Renal cortical epithelial cell (primary cell): Measurements from ENCODE around the gene FRG1. TPM values are rescaled to one million over a fixed set of nuclear protein-coding genes. Genes with fewer than 3 reads are reported as not detected.
"Not testable (repeated sequence)": the region's sequence is repeated elsewhere in the genome, so short reads cannot be mapped to it uniquely, and the experiment has no call there.

Experiments
- DNase-seq: peaks from one replicate; pipeline ENCODE4 v3.0.0-alpha.2; 2011; ENCODE audit warnings: low read depth
- total RNA-seq: library from RNA; depleted of rRNA; stranded (reverse); fragments of >200 nt; gene quantifications from 2 replicates; pipeline ENCODE4 v1.2.3, GENCODE V29; 2014

FRG1 gene
- total RNA-seq: 42.8 and 54.7 TPM in 2 replicates

DNA sequence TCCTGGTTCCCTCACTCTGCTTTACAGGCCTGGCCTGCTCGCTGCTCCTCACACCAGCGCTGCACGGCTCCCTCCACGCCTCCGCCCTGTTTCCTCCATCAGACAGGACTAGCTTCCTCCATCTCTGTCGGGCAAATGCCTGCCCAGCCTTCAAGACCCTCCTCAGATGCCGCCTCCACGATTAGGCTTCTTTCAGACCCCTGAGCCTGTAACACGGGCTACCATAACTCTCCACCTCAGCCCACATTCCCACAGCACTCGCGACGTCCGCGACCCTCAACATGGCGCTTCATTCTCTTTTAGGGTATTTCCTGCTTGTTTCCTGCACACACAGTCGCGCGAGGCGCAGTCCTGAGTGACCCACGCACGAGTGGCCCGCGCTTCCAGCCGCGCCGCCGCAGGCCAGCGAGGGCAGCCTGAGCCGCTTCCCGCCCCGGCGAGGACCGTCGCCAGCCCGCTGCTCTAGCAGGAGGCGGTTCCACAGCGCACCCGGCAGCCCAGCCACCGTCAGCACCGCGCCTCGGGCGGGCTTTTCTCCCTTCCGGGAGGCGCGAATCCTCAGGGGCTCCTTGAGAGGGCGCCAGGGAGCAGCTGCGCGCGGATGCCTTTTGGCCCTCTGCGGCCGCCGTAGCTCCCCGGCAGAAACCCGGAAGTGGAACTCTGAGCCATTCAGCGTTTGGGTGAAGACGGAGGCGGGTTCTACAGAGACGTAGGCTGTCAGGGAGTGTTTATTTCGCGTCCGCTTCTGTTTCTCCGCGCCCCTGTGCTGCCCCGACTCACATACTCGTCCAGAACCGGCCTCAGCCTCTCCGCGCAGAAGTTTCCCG lies at the start of gene FRG1:
FRG1 (plus strand) TSS at position 695 of the 827 bp plus-strand sequence. CDS start 138 bp downstream, outside the sequence.
- DNase-seq: peak; percentile 82

DNA sequence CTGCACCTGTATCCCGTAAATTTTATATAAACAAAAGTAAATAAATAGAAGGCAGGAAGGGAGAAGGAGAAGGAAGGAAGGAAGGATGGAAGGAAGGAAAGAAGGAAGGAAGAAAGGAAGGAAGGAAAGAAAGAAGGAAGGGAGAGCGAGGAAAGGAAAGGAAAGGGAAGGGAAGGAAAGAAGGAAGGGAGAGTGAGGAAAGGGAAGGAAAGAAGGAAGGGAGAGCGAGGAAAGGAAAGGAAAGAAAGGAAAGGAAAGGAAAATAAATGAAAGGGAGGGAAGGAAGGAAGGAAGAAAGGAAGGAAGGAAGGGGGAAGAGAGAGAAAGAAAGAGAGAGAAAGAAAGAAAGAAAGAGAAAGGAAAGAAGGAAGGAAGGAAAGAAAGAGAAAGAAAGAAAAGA lies 43.0 kb upstream of the FRG1 start:
- DNase-seq: no peak

DNA sequence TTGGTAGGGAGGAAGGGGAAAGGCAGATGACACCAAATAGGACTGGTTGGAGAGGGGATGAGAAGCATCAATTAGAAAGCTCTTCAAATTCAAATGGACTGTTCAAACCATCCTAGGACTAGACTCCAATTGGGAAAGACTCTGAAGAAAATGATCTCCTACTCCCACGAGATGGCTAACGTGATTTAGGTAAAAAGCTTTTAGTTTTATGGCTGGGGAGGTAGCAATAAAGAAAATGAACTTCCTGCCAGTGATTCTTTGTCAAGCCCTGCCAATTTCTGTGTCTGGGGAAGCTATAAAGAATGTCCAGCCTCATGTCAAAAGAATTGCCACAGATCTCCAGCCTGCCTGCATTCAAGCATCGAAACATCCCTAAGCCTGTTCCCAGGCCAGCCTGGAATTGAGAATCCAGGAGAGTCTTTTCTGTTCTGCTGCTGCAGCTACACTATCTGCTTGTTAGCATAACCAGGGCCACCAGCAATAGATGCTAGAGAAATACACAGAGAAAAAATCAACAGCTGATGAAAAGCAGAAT lies 41.1 kb upstream of the FRG1 start:
- DNase-seq: not testable (repeated sequence)

GRCh38 chr4:189904420-189905027 lies 36.1 kb upstream of the FRG1 start:
- peak; percentile 64 for DNase-seq

- DNase-seq: peak; percentile 1
Observed at GRCh38 chr4:189912170-189912569, 28.5 kb upstream of the FRG1 start.

DNA sequence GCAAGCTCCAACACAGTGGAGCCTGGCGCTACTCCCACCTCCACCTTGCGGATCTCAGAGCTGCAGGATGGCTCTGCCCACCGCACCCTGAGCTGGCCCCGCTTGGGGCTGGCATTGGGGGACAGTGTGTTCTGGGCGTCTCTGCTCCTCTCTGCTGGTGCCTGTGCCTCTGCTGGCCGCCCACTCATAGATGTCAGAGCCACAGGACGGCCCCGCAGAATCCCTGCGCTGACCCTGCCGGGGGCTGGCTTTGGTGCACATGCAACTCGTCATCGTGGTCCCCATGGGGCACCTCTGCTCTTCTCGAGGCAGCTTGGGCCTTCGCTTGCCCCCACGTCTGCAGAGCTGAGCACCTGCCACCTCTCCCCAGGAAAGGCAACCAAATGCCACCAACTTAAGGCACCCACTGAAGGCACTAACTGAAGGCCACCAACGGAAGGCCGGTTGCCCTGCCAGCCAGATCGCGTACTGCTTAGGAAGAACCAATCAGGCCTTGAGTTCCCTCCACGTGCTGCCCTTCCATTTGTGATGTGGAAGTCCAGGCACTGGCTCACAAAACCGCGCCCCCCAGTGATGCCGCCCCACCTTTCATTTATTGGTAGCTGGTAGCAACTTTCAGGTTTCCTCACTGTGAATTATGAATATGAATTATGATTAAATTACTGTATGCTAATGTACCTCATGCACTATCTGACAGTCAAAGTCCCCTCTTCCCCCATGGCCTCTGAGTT lies 23.3 kb upstream of the FRG1 start:
- no peak for DNase-seq

DNA sequence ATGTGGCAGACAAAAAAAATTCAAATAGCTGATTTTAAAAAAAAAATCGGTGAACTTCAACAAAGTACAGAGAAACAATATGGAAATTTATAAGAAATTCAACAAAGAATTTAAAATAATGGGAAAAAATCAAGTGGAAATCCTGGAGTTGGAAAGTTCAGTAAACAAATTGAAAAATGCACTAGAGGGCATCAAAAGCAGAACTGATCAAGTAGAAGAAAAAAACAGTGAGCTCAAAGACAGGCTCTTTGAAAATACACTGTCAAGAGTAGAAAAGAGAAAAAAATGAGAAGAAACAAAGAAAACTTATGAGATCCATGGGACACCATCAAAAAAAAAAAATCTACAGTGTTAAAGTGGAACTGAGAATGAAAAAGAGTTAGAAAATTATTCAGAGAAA lies 19.6 kb upstream of the FRG1 start:
- no peak for DNase-seq

- DNase-seq: not testable (repeated sequence)
Observed at GRCh38 chr4:189926742-189927141, 13.9 kb upstream of the FRG1 start.

DNA sequence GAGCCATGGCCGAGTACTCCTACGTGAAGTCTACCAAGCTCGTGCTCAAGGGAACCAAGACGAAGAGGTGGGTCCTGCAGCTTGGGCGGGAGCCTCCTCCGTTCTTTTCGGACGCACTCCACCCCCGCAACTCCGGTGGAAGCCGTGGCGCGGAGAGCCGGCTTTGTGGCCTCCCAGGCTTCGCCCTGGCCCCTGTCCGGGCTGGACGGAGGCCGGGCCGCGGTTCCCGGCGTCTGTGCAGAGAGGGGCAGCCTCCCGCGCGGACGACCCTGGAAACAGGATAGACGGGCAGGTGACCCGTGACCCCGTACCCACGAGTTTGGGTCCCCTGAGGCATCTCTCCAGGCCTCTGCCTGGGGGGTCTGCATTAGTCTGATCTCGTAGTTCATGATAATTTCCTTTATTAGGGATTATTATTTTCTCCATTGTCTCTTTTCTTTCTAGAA lies 356 bp downstream of the FRG1 start:
- no peak for DNase-seq

DNA sequence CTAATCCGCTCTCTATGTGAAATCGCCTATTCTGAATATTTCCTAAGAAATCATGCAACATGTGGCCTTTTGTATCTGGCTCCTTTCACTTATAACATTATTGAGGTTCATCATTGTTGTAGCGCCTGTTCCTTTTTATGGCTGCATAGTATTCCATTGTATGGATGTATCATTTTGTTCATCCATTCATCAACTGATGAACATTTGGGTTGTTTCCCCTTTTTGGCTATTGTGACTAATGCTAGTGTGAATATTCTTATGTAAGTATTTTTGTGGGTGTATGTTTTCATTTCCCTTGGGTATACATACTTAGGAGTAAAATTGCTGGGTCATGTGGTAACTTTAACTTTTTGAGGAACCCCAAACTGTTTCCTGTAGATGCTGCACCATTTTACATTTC lies 1.7 kb downstream of the FRG1 start:
- not testable (repeated sequence) for DNase-seq

DNA sequence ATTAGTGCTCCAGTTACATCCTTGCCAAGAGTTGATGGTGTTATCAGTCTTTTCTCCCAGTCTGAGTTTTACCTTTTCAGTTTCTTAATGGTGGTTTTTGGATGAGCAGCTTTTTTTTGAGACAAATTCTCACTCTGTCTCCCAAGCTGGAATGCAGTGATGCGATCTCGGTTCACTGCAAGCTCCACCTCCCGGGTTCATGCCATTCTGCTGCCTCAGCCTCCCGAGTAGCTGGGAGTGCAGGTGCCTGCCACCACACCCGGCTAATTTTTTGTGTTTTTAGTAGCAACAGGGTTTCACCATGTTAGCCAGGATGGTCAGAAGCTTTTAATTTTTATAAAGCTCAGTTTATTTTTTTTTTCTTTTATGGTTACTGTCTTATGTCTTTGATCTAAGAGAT lies 3.4 kb downstream of the FRG1 start:
- not testable (repeated sequence) for DNase-seq

- DNase-seq: not testable (repeated sequence)
Observed at GRCh38 chr4:189946906-189947305, 6.2 kb downstream of the FRG1 start.

GRCh38 chr4:189948486-189948885 lies 7.8 kb downstream of the FRG1 start:
- DNase-seq: not testable (repeated sequence)

DNA sequence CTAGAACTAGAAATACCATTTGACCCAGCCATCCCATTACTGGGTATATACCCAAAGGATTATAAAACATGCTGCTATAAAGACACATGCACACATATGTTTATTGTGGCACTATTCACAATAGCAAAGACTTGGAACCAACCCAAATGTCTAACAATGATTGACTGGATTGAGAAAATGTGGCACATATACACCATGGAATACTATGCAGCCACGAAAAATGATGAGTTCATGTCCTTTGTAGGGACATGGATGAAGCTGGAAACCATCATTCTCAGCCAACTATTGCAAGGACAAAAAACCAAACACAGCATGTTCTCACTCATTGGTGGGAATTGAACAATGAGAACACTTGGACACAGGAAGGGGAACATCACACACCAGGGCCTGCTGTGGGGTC lies 28.6 kb downstream of the FRG1 start:
- not testable (repeated sequence) for DNase-seq

DNA sequence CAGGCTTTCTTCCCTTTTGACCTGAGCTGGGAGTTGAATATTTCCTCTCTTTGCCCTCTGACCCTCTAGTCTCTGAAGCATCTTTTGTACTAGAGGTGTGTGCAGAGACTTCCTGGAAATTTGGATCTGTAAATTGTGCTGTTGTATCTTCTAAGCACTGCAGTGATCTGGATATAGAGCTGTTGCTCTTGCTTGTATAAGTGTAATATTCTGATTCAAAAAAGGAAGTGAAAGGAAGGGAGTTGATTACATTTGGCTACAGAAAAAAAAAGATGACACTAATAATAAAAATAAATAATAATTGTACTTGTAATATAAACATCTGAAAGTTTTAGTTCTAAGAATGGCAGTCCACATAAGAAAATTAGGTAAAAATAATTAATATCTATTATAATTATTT lies 33.0 kb downstream of the FRG1 start:
- DNase-seq: no peak

DNA sequence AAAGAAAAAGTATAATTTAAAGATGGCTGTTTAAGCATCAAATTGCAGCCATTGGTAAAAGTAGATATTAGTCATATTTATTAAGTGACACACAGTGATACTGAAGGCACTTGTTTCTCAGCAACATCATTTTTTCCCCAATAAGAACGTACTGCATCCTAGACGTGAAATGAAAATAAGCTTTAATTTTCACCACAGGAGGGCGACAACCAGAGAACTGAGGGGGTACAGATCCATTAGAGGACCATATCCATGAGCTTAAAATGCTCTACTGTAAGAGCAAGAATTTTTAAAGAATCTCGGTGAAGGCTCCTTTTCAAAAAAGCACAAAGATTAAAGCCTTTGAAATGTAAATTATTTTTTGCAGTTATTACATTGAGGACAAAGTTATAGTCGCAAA lies 33.4 kb downstream of the FRG1 start:
- DNase-seq: no peak

GRCh38 chr4:189979196-189980047 lies 38.8 kb downstream of the FRG1 start:
- DNase-seq: no peak

DNA sequence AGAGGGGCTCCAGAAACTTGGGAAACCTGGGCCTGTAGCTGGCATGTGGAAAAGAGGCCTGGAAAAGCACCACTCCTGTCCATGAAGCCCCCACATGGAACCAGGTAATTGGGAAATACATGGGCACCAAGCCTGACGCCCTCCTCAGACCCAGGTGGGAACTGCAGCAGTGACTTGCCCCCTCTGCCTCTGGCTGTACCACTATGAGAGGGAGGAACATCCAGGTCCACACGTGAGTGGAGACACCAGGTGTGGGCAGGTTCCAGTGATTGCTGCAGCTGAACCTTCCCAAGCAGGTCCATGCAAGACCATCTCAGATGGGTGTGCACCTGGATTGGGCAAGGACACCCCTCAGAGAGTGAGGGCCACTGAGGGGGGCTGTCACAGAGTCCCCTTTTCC lies 39.6 kb downstream of the FRG1 start:
- DNase-seq: not testable (repeated sequence)

DNA sequence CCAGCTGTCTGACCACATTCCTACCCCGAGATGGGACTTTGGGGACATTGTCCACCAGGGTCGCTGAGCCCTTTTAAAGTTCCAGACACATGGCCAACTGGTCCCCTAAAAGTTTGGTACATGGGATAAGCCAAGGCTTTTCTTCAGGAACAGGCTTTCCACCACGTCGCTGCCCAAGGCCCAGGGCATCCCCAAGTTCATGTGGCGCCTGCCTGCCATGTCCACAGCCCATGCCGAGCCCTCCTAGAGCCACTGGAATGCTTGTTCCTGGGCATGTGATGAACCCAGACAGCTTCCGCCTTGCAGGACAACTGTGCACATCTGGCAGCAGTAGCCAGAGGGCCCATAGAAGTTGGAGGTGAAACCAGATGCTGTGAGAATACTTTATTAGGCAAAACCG lies 41.3 kb downstream of the FRG1 start:
- DNase-seq: no peak

DNA sequence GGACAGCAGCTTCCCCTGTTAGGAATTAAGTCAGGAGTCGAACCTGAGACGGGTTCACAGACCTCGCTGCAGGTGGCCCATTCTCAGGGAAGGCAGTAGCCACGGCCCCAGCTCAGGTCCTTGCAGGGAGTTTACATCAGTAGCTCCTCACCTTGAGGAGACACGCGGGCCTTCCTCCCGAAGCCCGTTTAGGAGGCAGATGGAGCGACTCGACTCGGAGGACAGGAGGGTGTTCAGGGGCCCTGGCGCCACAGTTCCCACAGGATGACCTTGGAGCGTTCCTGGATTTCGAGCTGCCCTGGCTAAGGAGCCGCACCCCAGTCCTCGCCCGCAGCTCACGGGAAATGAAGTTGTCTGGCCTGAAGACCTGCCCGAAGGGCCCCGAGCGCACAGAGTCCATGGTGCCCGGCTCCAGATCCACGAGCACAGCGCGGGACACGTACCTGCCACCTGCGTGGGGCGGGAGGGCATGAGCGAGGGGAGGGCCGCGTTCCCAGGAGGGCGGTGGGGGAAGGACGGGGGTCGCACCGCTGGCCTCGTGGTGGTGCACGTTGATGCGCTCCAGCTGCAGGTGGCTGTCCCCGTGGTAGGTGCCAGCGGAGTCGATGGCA lies 43.3 kb downstream of the FRG1 start:
- DNase-seq: not testable (repeated sequence)

DNA sequence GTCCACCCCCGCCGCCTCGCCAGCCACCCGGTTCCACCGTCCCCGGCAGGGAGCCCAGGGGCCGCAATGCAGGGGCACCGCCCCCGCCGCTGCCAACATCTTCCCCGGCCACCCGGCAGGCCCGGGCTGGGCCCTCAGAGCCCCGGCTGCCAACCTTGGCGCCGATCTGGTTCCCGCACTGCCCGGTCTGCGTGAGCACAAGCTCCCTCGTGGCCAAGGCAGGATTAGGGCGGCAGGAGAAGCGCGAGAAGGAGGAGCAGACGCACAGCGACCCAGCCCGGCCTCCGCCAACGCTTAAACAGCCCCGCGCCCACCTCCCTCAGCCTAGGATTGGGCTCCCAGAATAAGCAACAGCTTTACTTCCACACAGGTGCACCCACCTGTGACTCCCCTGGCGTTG lies 44.0 kb downstream of the FRG1 start:
- DNase-seq: not testable (repeated sequence)
